ENCODE results near the gene AADACL4. TPM values are rescaled to one million over a fixed set of nuclear protein-coding genes. Genes with fewer than 3 reads are reported as not detected.

AADACL4 gene
- total RNA-seq, 1 experiment from 2014 or later: not detected

GRCh38 chr1:12629985-12630760 is 13.7 kb upstream of the AADACL4 start:
- Histone ChIP-seq H3K36me3 (ENCODE audit: control insufficient read depth, insufficient read depth, low read length) (no peaks in the 10 kb centered on the region), H3K27ac (ENCODE audit: low read length) (no peak overlapping the region), H3K4me1 (ENCODE audit: control insufficient read depth, insufficient read depth, low read length) (peaks cover 4% of the 10 kb centered on the region; the same call in 1 of the 2 replicates), H3K27me3 (ENCODE audit: control insufficient read depth, insufficient read depth, low read length) (no peaks in the 10 kb centered on the region), H3K4me3 (ENCODE audit: low read depth in 2 of 2, low read length in 2 of 2) (no peak overlapping the region), H3K9me3 (ENCODE audit: control insufficient read depth, insufficient read depth, low read depth, low read length) (no peaks in the 10 kb centered on the region)
- in situ Hi-C loops (cut with HindIII; ENCODE audit: low pct_unique_long_range_greater_than_20kb, low sequenced_read_pairs) (no loop called here), intact Hi-C loops (cut with micrococcal nuclease; ENCODE audit: unreplicated experiment) (no loop called here)
- POLR2A ChIA-PET: interaction anchor here (0.6 kb wide), 1 partner anchor 24 kb away, joined by 3 read pairs; no protein-coding TSS in a partner anchor
- no TSS peak for BruUV-seq (replicated peaks)
- ATAC-seq: no peak
- TF ChIP-seq TCF7L2 (IDR thresholded peaks at IDR 0.05; ENCODE audit: low read depth, low read length) (no peak), REST (IDR thresholded peaks at IDR 0.05; ENCODE audit: insufficient read depth in 1 of 2, low read depth in 2 of 2, low read length in 1 of 2) (no peak), POLR2AphosphoS5 (IDR thresholded peaks at IDR 0.05; ENCODE audit: low read depth, low read length) (no peak), CTCF (IDR thresholded peaks at IDR 0.05) (no peak), SIN3A (IDR thresholded peaks at IDR 0.05; ENCODE audit: borderline replicate concordance, insufficient read depth, low read depth, low read length) (no peak)
- CTCF ChIA-PET: interaction anchor here (1.6 kb wide), 1 partner anchor 11 kb away, joined by 3 read pairs; no protein-coding TSS in a partner anchor
- no peak for DNase-seq (ENCODE audit: low read depth, low spot score)

GRCh38 chr1:12630946-12631530 is 12.8 kb upstream of the AADACL4 start:
- no peak for DNase-seq (ENCODE audit: low read depth, low spot score)
- Histone ChIP-seq H3K9me3 (ENCODE audit: control insufficient read depth, insufficient read depth, low read depth, low read length) (no peaks in the 10 kb centered on the region), H3K27me3 (ENCODE audit: control insufficient read depth, insufficient read depth, low read length) (no peaks in the 10 kb centered on the region), H3K4me3 (ENCODE audit: low read depth in 2 of 2, low read length in 2 of 2) (no peak overlapping the region), H3K4me1 (ENCODE audit: control insufficient read depth, insufficient read depth, low read length) (peaks cover 4% of the 10 kb centered on the region; the same call in 1 of the 2 replicates), H3K27ac (ENCODE audit: low read length) (no peak overlapping the region), H3K36me3 (ENCODE audit: control insufficient read depth, insufficient read depth, low read length) (no peaks in the 10 kb centered on the region)
- ChIA-PET CTCF (interaction anchor here (0.6 to 1.6 kb wide), 3 partner anchors 12 to 85 kb away, joined by 3 to 11 read pairs (median 3); no protein-coding TSS in a partner anchor), POLR2A (interaction anchor here (0.6 kb wide), 1 partner anchor 190 kb away, joined by 3 read pairs; no protein-coding TSS in a partner anchor)
- BruUV-seq (replicated peaks): no TSS peak
- in situ Hi-C loops (cut with HindIII; ENCODE audit: low pct_unique_long_range_greater_than_20kb, low sequenced_read_pairs) (no loop called here), intact Hi-C loops (cut with micrococcal nuclease; ENCODE audit: unreplicated experiment) (no loop called here)
- TF ChIP-seq CTCF (IDR thresholded peaks at IDR 0.05): no peak
- TF ChIP-seq REST (IDR thresholded peaks at IDR 0.05; ENCODE audit: insufficient read depth in 1 of 2, low read depth in 2 of 2, low read length in 1 of 2): no peak
- TF ChIP-seq TCF7L2 (IDR thresholded peaks at IDR 0.05; ENCODE audit: low read depth, low read length): no peak
- ATAC-seq: peak; percentile 31; the same call in 1 of the 2 replicates

Measured in Panc1 (cell line).